Choroid plexus epithelial cell (primary cell): ENCODE results near the gene LONP2.
A peak's percentile ranks its signal among the peaks of the same experiment; 100 is the strongest.
"Not testable (repeated sequence)": the region's sequence is repeated elsewhere in the genome, so short reads cannot be mapped to it uniquely, and the experiment has no call there.

Source experiments
- DNase-seq: peaks from one replicate; pipeline ENCODE4 v3.0.0-alpha.2; 2010; ENCODE audit warnings: low read depth
- H3K4me3 ChIP-seq: 2 replicates; pipeline ENCODE4 v1.5.1; 2011; ENCODE audit warnings: low read depth, mild to moderate bottlenecking, control low read depth, low read length, moderate library complexity
- TF ChIP-seq, protein P1 (sequence below): conservative IDR thresholded peaks from 2 replicates; pipeline ENCODE4 v1.5.1; 2011; ENCODE audit warnings: low read depth, mild to moderate bottlenecking, control low read depth, inconsistent platforms, low read length, moderate library complexity

The LONP2 gene

DNA sequence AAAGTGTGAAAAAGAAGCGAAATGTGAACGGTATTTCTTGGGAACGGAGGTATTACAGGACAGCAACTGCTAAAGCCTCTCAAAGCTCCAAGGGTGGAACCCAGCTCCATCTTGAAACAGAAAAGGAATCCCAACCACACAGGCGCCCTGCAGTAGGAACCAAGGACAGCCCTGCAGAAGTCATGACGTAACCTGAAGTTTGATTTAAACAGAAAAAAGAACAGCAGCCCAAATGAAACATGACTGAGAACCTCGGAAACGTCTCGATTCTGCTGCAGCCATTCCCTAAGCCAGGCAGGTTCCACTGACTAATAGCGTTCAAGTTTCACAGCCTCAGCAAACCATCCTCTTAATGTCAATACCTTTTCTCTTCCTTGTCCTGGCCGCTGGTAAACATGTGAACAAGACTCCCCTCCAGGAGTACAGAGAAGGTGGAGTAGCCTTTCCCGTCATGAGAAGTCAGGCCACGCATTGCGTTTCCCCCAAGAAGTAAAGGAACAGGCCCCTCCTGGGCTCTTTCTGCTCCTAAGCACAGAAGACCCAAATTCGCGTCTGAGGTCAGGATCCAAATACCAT, 121.0 kb downstream of the LONP2 start:
- TF ChIP-seq, protein P1, sequence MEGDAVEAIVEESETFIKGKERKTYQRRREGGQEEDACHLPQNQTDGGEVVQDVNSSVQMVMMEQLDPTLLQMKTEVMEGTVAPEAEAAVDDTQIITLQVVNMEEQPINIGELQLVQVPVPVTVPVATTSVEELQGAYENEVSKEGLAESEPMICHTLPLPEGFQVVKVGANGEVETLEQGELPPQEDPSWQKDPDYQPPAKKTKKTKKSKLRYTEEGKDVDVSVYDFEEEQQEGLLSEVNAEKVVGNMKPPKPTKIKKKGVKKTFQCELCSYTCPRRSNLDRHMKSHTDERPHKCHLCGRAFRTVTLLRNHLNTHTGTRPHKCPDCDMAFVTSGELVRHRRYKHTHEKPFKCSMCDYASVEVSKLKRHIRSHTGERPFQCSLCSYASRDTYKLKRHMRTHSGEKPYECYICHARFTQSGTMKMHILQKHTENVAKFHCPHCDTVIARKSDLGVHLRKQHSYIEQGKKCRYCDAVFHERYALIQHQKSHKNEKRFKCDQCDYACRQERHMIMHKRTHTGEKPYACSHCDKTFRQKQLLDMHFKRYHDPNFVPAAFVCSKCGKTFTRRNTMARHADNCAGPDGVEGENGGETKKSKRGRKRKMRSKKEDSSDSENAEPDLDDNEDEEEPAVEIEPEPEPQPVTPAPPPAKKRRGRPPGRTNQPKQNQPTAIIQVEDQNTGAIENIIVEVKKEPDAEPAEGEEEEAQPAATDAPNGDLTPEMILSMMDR: no peak
- DNase-seq: peak; percentile 25
- peak overlapping the region; percentile 63 for H3K4me3 ChIP-seq

DNA sequence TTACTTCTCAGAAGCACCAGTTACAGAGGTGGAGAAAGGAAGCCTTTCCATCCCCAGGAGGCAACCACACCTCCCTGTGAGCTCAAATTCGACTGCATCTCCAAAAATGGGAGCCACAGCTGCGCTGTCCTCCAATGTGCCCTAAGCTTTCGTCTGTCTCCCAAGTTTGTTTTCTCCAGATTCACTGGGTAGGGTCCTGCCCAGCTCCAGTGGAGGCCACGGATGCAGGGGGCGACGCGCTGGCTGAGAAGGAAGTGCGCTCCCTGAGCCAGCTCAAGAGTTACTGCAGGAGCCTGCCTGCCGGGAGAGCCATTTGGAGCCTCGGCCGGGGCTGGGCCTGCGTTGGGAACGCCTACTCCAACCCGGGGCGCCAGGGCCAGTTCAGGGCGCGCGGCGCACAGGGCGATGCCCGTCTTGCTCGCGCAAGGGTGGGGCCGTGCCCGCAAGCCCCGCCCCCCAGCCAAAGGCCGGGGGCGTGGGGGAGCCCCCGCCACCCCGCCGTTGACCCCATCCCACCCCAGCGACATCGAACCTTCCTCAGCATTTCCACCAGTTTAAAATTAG, 121.6 kb downstream of the LONP2 start:
- H3K4me3 ChIP-seq: peak overlapping the region; percentile 63
- TF ChIP-seq, protein P1: peak; percentile 20
- DNase-seq: peak; percentile 87

DNA sequence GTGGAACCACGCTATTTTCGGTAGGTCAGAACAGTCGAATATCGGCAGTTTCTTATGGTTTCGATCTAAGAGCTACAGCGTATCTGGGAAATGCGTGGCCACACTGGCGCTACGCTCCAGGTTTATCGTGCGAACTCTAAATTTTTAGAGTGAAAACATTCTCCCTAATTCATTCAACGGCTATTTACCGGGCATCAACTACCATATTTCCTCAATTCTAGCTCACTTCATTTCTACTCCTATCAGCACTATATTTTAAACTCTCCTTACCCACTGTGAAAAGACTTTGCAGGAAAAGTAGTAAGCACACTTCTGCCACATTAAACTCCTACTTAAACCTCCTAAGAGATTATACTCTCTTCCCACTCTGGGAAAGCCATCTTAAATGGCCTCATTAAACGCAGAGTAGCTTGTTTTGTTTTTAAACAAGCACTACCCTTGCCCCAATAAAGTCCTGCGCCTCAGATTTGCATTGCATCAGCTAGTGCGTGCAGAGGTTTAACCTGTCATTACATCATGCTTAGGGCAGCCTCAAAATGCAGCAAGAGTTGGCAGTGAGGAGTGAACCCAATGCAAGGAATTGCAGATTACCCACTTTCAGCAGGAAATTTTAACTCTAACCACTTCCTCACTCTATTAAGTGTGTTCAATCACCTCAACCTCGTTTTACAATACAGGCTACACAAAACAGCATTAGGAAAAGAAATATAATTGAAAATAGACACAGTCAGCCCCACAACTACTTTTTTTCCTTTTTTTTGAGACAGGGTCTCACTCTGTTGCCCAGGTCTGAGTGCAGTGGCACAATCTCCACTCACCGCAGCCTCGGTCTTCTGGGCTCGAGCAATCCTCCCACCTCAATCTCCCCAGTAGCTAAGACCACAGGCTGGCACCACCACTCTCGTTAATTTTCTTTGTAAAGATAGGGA, 122.3 kb downstream of the LONP2 start:
- DNase-seq: peak; percentile 92
- TF ChIP-seq, protein P1: no peak
- peak overlapping the region; percentile 63 for H3K4me3 ChIP-seq

DNA sequence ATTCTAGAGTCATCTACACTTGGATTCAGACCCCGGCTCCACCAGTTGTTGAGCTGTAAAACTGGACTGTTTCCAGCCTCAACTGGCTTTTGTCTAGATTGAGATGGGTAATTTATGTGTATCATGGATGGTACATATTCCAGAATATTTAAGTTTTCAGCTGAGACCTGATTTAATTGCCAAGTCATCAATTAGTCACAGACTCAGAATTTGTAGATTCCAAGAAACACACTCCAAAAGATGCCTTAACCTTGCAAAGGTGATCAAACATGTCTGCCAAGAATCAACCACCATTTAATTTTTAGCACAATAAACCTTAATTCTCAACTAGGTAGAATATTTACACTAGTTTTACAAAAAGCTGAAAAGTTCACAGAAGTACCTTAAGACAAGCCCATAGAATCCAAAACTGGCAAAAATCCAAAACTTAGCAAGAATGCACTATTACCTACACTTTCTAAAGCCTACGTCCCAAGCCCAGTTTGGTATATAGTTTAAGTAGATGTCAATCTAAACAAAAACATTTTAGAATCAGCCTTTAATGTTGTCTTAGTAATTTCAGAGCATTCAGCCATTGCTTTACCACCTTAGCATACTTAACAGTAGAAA, 123.4 kb downstream of the LONP2 start:
- DNase-seq: no peak
- no peak overlapping the region for H3K4me3 ChIP-seq
- TF ChIP-seq, protein P1: no peak

DNA sequence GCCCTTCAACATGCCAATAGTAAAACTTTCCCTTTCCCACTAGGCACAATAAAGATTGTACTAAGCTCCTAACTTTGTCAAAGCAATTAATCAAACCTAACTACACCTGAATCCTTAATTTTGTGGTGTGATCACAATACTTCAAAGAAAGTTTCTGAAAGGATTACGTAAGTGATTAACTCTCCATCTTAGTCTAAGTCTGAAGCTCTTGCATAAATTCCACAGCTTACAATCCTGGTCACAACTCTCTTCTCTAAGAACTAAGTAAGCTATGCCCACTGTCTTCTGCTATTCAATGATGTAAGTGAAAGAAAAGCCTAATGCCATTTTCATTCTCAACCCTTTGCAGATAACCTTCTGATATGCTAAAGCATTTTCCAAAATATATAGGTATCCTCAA, 125.7 kb downstream of the LONP2 start:
- H3K4me3 ChIP-seq: no peak overlapping the region
- TF ChIP-seq, protein P1: no peak
- DNase-seq: no peak

DNA sequence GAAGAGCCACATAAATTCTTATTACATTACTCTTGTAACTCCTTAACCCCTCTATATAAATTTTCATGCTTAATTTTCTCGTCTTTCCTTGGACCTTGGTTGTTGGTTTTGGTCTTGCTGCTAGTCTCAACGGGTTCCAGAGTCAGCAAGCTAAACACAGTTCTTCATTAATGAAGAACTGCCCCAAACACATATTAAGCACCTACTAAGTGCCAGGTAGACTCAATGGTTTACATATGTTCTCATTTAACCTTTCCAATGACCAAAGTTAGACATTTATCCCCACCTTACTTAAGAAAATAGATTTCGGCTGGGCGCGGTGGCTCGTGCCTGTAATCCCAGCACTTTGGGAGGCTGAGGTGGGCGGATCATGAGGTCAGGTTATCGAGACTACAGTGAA, 126.1 kb downstream of the LONP2 start:
- TF ChIP-seq, protein P1: no peak
- no peak for DNase-seq

DNA sequence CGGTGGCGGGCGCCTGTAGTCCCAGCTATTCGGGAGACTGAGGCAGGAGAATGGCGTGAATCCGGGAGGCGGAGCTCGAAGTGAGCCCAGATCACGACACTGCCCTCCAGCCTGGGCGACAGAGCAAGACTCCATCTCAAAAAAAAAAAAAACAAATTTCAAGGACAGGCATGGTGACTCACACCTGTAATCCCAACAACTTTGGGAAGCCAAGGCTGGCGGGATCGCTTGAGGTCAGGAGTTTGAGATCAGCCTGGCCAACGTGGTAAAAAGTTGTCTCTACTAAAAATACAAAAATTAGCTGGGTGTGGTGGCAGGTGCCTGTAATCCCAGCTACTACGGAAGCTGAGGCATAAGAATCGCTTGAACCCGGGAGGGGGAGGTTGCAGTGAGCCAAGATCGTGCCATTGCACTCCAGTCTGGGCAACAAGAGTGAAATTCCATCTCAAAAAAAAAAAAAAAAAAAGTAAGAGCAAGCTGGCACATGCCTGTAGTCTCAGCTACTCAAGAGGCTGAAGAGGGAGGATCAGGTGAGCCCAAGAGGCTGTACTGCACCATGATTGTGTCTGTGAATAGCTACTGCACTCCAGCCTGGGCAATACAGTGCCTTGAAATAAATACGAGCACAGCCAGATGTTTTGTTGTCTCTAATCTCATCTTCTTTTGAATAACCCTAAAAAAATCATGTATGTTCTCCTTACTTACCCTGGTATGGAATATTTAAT, 126.7 kb downstream of the LONP2 start:
- H3K4me3 ChIP-seq, DNase-seq: not testable (repeated sequence)

More for the DNA sequence above, 126.1 kb downstream of the LONP2 start:
- H3K4me3 ChIP-seq: no peak overlapping the region
